Measurements from ENCODE around the gene RHBDD2.

RHBDD2 gene

GRCh38 chr7:75921479-75921878 lies 42.6 kb downstream of the RHBDD2 start:
- DNase-seq = no peak

GRCh38 chr7:75922966-75923603 lies 44.3 kb downstream of the RHBDD2 start:
- no peak for DNase-seq

GRCh38 chr7:75924256-75924655 lies 45.4 kb downstream of the RHBDD2 start:
- no peak for DNase-seq

- no peak for DNase-seq
Measured at GRCh38 chr7:75924889-75925288, 46.1 kb downstream of the RHBDD2 start.

GRCh38 chr7:75925717-75926435 lies 47.0 kb downstream of the RHBDD2 start:
- DNase-seq = no peak

GRCh38 chr7:75928568-75928914 lies 49.7 kb downstream of the RHBDD2 start:
- no peak for DNase-seq

- DNase-seq = no peak
Measured at GRCh38 chr7:75931680-75932079, 52.8 kb downstream of the RHBDD2 start.

GRCh38 chr7:75937958-75938786 lies 59.3 kb downstream of the RHBDD2 start:
- DNase-seq = no peak

Measured in GF-D8 (cell line).